IMR-90 (cell line): ENCODE data around the gene DDX4. TPM values are rescaled to one million over a fixed set of nuclear protein-coding genes. Genes with fewer than 3 reads are reported as not detected.

Source experiments
- ATAC-seq: fragments of 200-7000 bp; cut with Tn5 transposase; 2 replicates; pipeline ENCODE4 v1.9.1; 2020; ENCODE audit warnings: low read depth, mild to moderate bottlenecking, moderate library complexity
- BruUV-seq: library from RNA; stranded (reverse); fragments of 400-500 nt; replicated peaks from 2 replicates; lab custom pipeline; 2021; lab: Mats Ljungman, UMichigan
- CTCF ChIA-PET: fragments of 300-600 bp; formaldehyde crosslinking; extraction: SDS; loops from one replicate; lab custom pipeline; 2021; ENCODE audit warnings: antibody characterized with exemption; lab: Yijun Ruan, JAX
- POLR2A ChIA-PET: fragments of 300-600 bp; sonication (Branson Sonifier 250); formaldehyde crosslinking; loops from one replicate; lab custom pipeline; 2022; ENCODE audit warnings: antibody characterized with exemption; ENCODE audit not compliant: unreplicated experiment; lab: Charles Lee
- DNase-seq: peaks from one replicate; pipeline ENCODE4 v3.0.0; 2013
- H2AFZ ChIP-seq: replicated peaks from 2 replicates; pipeline ENCODE3; 2013; ENCODE audit warnings: low read length, mild to moderate bottlenecking; ENCODE audit not compliant: poor library complexity
- H2AK5ac ChIP-seq: 2 replicates; pipeline ENCODE4 v1.6.1; 2013; ENCODE audit warnings: low read depth, low read length, inconsistent platforms
- H2AK9ac ChIP-seq: replicated peaks from 2 replicates; pipeline ENCODE3; 2013; ENCODE audit warnings: mild to moderate bottlenecking, low read depth, low read length, moderate library complexity; ENCODE audit not compliant: poor library complexity
- H2BK120ac ChIP-seq: 2 replicates; pipeline ENCODE4 v1.6.1; 2013; ENCODE audit warnings: low read depth, low read length, inconsistent platforms
- H2BK15ac ChIP-seq: 3 replicates; pipeline ENCODE4 v1.6.1; 2013; ENCODE audit warnings: low read depth, low read length, inconsistent platforms
- H2BK20ac ChIP-seq: 2 replicates; pipeline ENCODE4 v1.6.1; 2013; ENCODE audit warnings: low read depth, mild to moderate bottlenecking, inconsistent platforms, low read length, moderate library complexity
- H2BK5ac ChIP-seq: 2 replicates; pipeline ENCODE4 v1.6.1; 2013; ENCODE audit warnings: mild to moderate bottlenecking, low read depth, low read length, inconsistent platforms; ENCODE audit not compliant: poor library complexity, severe bottlenecking
- H3K14ac ChIP-seq: replicated peaks from 2 replicates; pipeline ENCODE4 v1.6.1; 2013; ENCODE audit warnings: low read depth, low read length, inconsistent platforms
- H3K18ac ChIP-seq: 2 replicates; pipeline ENCODE4 v1.6.1; 2013; ENCODE audit warnings: low read depth, low read length, control low read depth
- H3K23ac ChIP-seq: 2 replicates; pipeline ENCODE4 v1.6.1; 2013; ENCODE audit warnings: low read depth, low read length, inconsistent platforms
- H3K27ac ChIP-seq: 2 replicates; pipeline ENCODE4 v1.5.1; 2013; ENCODE audit warnings: mild to moderate bottlenecking, control low read depth, low read length; ENCODE audit not compliant: insufficient read depth
- H3K27me3 ChIP-seq: 2 replicates; pipeline ENCODE4 v1.6.1; 2013; ENCODE audit warnings: low read length; ENCODE audit not compliant: control insufficient read depth, insufficient read depth
- H3K36me3 ChIP-seq: 2 replicates; pipeline ENCODE4 v1.6.1; 2013; ENCODE audit warnings: low read length, mixed read lengths; ENCODE audit not compliant: control insufficient read depth, insufficient read depth
- H3K4ac ChIP-seq: 2 replicates; pipeline ENCODE4 v1.6.1; 2013; ENCODE audit warnings: low read depth, low read length, inconsistent platforms
- H3K4me1 ChIP-seq: 2 replicates; pipeline ENCODE4 v1.6.1; 2013; ENCODE audit warnings: low read length, mixed read lengths; ENCODE audit not compliant: control insufficient read depth, insufficient read depth
- H3K4me2 ChIP-seq: 2 replicates; pipeline ENCODE4 v1.6.1; 2013; ENCODE audit warnings: low read depth, mild to moderate bottlenecking, control low read depth, low read length, moderate library complexity
- H3K4me3 ChIP-seq: 2 replicates; pipeline ENCODE4 v1.5.1; 2013; ENCODE audit warnings: low read depth, mild to moderate bottlenecking, control low read depth, low read length, moderate library complexity; ENCODE audit not compliant: insufficient read depth
- H3K56ac ChIP-seq: 2 replicates; pipeline ENCODE4 v1.6.1; 2013; ENCODE audit warnings: low read length, inconsistent platforms; ENCODE audit not compliant: insufficient read depth; ENCODE audit errors: extremely low read depth
- H3K79me1 ChIP-seq, 2 experiments: 2 replicates each; pipeline ENCODE4 v1.6.1; 2013; ENCODE audit warnings: low read length in 2 of 2, inconsistent platforms in 1 of 2, low read depth in 1 of 2
- H3K9ac ChIP-seq: 2 replicates; pipeline ENCODE4 v1.6.1; 2013; ENCODE audit warnings: low read depth, low read length, control low read depth
- H3K9me1 ChIP-seq: 2 replicates; pipeline ENCODE4 v1.6.1; 2013; ENCODE audit warnings: low read length, inconsistent platforms; ENCODE audit not compliant: insufficient read depth
- H3K9me3 ChIP-seq: 2 replicates; pipeline ENCODE4 v1.6.1; 2013; ENCODE audit warnings: low read length; ENCODE audit not compliant: control insufficient read depth, insufficient read depth
- H4K20me1 ChIP-seq: 2 replicates; pipeline ENCODE4 v1.6.1; 2013; ENCODE audit warnings: low read length, inconsistent platforms; ENCODE audit not compliant: insufficient read depth
- H4K5ac ChIP-seq: 2 replicates; pipeline ENCODE4 v1.6.1; 2013; ENCODE audit warnings: mild to moderate bottlenecking, low read depth, low read length, control low read depth
- H4K8ac ChIP-seq, 2 experiments: 2 replicates each; pipeline ENCODE4 v1.6.1; 2013; ENCODE audit warnings: low read depth in 2 of 2, low read length in 2 of 2, control low read depth in 1 of 2, inconsistent platforms in 1 of 2
- H4K91ac ChIP-seq: 2 replicates; pipeline ENCODE4 v1.6.1; 2013; ENCODE audit warnings: low read depth, low read length, inconsistent platforms; ENCODE audit not compliant: insufficient read depth
- BHLHE40 ChIP-seq: fragments of 150-350 bp; IDR thresholded peaks from 2 replicates; pipeline ENCODE4 v1.6.1; 2016; ENCODE audit warnings: mild to moderate bottlenecking, low read depth, low read length
- CEBPB ChIP-seq: IDR thresholded peaks from 2 replicates; pipeline ENCODE4 v1.6.1; 2012; ENCODE audit warnings: low read depth, low read length, improper control_type of control experiment
- WGBS, 2 experiments: methylation state at CpG; one replicate each; pipeline versions ENCODE4 v1.1.5 to v1.1.7; 2013; ENCODE audit warnings: missing lambda C conversion rate in 2 of 2; ENCODE audit not compliant: insufficient read length in 1 of 2; ENCODE audit errors: extremely low coverage in 2 of 2; 5-methylcytosine and 5-hydroxymethylcytosine counted together
- dilution Hi-C: fragments of 300-500 bp; cut with HindIII; formaldehyde crosslinking; loops from one replicate; pipeline ENCODE4 v1.14.3; 2018; ENCODE audit warnings: low sequenced_read_pairs; ENCODE audit not compliant: unreplicated experiment
- in situ Hi-C: fragments of 300-500 bp; cut with MboI; formaldehyde crosslinking; loops from 3 replicates; pipeline ENCODE4 v1.14.3; 2019; ENCODE audit warnings: low sequenced_read_pairs, inconsistent platforms, mixed read lengths
- intact Hi-C: fragments of 100-400 bp; cut with micrococcal nuclease; formaldehyde crosslinking; loops from 2 replicates; pipeline ENCODE4 v1.10.0; 2022
- polyA plus RNA-seq, 3 experiments: library from polyadenylated mRNA; depleted of rRNA; stranded (reverse); fragments of >200 nt; gene quantifications; 2 replicates each; pipeline ENCODE4 v1.2.3, GENCODE V29; 2012; ENCODE audit warnings: low replicate concordance in 1 of 3
- total RNA-seq: library from RNA; depleted of rRNA; stranded (reverse); fragments of >200 nt; gene quantifications from 2 replicates; pipeline ENCODE4 v1.2.3, GENCODE V29; 2012
- TF ChIP-seq, protein P1 (sequence below): fragments of 150-350 bp; IDR thresholded peaks from 2 replicates; pipeline ENCODE4 v1.6.1; 2017; ENCODE audit warnings: mild to moderate bottlenecking, antibody characterized with exemption, low read length, low read depth

Gene DDX4
- total and polyA plus RNA-seq, 2 of the 4 experiments (the other 2 are of a cell fraction), result not detected

DNA sequence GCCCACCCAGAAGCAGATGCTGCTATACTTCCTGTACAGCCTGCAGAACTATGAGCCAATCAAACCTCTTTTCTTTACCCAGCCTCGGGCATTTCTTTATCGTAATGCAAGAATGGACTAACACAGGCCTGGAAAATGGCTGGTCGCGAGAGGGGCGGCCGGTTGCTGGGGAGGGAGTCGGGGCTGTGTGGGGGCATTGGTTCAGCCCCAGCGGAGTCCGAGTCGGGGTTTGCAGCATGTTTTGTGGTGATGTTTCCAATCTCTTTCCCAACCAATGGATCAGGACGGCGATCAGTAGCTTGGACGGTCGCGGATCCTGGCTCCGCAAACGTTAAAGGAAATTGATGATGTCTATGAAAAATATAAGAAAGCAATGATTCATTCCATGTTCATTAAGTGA, 94.6 kb downstream of the DDX4 start:
- no peaks in the 10 kb centered on the region for H3K79me1 ChIP-seq
- no peak overlapping the region for H3K9ac ChIP-seq
- no peak overlapping the region for H3K4me3 ChIP-seq
- H2AFZ ChIP-seq, result no peak overlapping the region
- CTCF ChIA-PET, result no interaction called here
- ATAC-seq (no peak), DNase-seq (no peak)
- no peak for TF ChIP-seq CEBPB
- TF ChIP-seq BHLHE40, result no peak
- TF ChIP-seq, protein P1, sequence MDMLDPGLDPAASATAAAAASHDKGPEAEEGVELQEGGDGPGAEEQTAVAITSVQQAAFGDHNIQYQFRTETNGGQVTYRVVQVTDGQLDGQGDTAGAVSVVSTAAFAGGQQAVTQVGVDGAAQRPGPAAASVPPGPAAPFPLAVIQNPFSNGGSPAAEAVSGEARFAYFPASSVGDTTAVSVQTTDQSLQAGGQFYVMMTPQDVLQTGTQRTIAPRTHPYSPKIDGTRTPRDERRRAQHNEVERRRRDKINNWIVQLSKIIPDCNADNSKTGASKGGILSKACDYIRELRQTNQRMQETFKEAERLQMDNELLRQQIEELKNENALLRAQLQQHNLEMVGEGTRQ, result no peak
- no peak overlapping the region for H2BK5ac ChIP-seq
- no peak overlapping the region for H2AK9ac ChIP-seq
- H3K4ac ChIP-seq, result no peak overlapping the region
- H3K56ac ChIP-seq, result no peak overlapping the region
- H3K18ac ChIP-seq, result no peak overlapping the region
- no peaks in the 10 kb centered on the region; the same call in 1 of the 2 replicates for H3K9me1 ChIP-seq
- no peak overlapping the region for H2AK5ac ChIP-seq
- H4K91ac ChIP-seq, result no peak overlapping the region
- H2BK20ac ChIP-seq, result no peak overlapping the region
- POLR2A ChIA-PET, result no interaction called here
- H4K8ac ChIP-seq, result no peak overlapping the region
- no peak overlapping the region for H2BK15ac ChIP-seq
- H3K14ac ChIP-seq, result no peak overlapping the region
- H3K27ac ChIP-seq, result no peak overlapping the region
- dilution Hi-C loops (no loop called here), intact Hi-C loops (no loop called here), in situ Hi-C loops (no loop called here)
- no peaks in the 10 kb centered on the region for H3K9me3 ChIP-seq
- H3K4me1 ChIP-seq, result no peaks in the 10 kb centered on the region
- H4K5ac ChIP-seq, result no peak overlapping the region
- WGBS, 2 experiments, result 96% methylated on average over 5 of the region's 17 CpGs; no CpG with 5 or more reads in 1 of the 2 experiments
- no peak overlapping the region for H2BK120ac ChIP-seq
- peaks cover 6% of the 10 kb centered on the region for H3K27me3 ChIP-seq
- H3K4me2 ChIP-seq, result no peak overlapping the region
- no peaks in the 10 kb centered on the region for H3K36me3 ChIP-seq
- no TSS peak for BruUV-seq
- H3K23ac ChIP-seq, result no peak overlapping the region
- H4K20me1 ChIP-seq, result no peaks in the 10 kb centered on the region
